GM12801 (cell line): ENCODE results near the gene ATP2A1.

Experiments used
- TF ChIP-seq, protein P1 (sequence below): IDR thresholded peaks from one replicate; pipeline ENCODE4 v1.5.1; 2011; ENCODE audit warnings: control low read depth; ENCODE audit not compliant: insufficient read length; ENCODE audit errors: extremely low read depth

Gene ATP2A1

DNA sequence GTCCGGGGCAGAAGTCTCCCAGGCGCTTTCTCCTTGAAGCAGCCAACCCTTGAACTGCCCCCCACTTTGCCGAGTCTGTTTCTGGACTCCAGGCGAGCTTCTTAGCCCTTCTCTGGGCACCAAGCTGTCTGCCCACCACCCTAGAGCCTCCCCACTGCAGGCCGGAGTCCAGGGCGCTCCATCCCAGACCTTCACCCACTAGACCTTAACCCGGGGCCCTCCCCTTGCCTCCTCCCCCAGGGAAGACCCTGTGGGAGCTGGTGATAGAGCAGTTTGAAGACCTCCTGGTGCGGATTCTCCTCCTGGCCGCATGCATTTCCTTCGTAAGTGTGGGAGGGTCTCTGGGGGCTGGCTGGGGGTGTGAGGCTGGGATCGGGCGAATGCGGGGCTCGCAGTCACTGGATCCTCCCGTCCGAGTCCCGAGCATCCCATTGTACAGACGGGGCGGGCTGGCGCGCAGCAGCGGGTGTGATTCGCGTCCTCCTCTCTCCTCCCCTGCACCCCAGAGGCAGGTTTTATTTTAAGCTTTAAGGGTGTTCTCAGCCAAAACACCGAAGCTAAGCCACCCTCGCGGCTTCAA is 1.1 kb downstream of the ATP2A1 start:
- TF ChIP-seq, protein P1, sequence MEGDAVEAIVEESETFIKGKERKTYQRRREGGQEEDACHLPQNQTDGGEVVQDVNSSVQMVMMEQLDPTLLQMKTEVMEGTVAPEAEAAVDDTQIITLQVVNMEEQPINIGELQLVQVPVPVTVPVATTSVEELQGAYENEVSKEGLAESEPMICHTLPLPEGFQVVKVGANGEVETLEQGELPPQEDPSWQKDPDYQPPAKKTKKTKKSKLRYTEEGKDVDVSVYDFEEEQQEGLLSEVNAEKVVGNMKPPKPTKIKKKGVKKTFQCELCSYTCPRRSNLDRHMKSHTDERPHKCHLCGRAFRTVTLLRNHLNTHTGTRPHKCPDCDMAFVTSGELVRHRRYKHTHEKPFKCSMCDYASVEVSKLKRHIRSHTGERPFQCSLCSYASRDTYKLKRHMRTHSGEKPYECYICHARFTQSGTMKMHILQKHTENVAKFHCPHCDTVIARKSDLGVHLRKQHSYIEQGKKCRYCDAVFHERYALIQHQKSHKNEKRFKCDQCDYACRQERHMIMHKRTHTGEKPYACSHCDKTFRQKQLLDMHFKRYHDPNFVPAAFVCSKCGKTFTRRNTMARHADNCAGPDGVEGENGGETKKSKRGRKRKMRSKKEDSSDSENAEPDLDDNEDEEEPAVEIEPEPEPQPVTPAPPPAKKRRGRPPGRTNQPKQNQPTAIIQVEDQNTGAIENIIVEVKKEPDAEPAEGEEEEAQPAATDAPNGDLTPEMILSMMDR = no peak

DNA sequence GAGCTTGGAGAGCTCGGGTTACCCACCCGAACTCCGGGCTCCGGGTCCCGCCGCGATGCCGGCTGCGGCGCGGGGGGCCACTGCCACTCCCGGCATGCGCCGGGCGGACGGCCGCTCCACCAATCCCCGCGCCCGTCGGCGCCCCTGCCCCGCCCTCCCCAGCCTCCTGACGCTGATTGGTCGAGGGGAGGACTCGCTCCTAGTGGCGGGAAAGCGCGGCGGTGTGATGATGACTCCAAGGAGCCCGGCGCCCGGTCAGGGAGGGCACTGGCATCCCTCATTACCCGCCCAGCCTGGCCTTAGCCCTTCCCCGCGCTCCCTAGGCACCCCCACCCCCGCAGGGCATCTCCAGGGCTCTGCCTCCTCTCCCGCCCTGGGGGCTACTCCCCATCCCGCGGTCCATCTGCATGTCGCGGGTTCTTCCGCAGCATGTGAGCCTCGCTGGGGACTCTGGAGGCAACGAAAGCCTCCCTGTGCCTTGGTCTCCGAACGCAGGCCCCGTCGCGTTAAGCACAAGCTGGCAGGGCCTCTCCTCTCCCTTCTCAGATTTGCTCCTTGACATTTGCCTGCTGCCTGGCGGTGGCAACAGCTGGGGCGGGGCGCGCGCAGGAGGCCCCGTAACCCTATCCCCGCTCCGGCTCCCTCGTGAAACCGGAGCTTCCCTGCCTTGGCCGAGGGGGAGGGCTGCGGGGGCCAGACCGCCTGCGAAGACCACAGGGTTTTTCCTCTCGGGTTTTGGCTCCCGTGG is 1.7 kb downstream of the ATP2A1 start:
- TF ChIP-seq, protein P1 = no peak

DNA sequence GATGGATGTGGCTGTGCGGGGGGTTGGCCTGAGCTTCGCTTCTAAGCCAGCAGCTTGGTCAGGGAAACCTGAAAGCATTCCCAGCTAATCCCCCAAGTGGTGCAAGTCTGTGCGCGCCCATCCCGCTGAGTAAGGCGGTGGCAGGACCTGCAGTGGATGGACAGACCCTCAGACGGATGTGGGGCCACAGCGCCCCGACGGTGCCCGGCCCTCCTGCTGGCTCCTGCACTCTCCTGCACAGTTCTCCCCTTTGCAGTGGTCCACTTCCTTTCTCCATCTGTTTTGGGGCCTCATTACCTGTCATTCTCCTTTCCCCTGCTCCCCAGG is 2.3 kb downstream of the ATP2A1 start:
- TF ChIP-seq, protein P1 = no peak

DNA sequence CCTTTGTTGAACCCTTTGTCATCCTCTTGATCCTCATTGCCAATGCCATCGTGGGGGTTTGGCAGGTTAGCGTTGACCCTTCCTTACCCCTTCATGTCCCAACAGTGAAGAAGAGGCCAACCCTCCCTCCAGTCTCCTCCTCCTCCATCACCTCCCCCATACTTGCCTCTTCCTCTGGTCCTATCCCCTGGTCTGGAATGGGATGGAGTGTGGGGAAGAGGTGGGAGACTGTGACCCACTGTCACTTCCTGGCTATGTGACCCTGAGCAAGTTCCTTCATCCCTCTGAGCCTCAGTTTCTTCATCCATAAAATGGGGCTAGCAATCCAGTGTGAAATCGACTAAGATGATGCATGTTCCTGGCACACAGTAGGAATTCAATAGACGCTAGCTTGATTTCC is 2.7 kb downstream of the ATP2A1 start:
- TF ChIP-seq, protein P1 = no peak

DNA sequence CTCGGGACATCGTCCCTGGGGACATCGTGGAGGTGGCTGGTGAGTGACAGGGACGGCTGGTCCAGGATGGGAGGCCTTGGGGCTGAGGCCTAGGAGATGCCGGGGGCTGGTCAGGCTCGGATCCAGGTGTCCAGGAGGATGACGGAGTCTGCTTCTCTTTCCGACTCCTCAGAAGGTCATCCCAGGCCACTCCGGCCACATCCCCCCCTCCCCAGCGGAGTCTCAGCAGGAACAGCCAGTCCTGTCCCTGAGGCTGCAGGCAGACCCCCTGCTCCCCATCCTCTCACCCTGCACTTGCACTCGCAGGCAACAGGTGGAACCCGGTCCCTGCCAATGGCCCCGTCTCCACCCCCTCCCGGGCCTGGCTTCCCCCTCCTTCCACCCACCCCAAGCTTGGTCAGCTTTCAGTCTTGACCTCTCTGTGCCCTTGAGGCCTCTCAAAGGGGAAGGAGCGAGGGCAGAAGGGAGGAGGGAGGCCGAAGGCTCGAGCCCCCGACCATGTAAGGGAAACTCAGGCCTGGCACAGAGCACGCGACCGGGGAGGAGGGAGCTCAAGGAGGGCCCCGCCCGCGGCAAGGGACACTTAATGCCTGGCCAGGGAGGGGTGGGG is 4.4 kb downstream of the ATP2A1 start:
- TF ChIP-seq, protein P1 = no peak

DNA sequence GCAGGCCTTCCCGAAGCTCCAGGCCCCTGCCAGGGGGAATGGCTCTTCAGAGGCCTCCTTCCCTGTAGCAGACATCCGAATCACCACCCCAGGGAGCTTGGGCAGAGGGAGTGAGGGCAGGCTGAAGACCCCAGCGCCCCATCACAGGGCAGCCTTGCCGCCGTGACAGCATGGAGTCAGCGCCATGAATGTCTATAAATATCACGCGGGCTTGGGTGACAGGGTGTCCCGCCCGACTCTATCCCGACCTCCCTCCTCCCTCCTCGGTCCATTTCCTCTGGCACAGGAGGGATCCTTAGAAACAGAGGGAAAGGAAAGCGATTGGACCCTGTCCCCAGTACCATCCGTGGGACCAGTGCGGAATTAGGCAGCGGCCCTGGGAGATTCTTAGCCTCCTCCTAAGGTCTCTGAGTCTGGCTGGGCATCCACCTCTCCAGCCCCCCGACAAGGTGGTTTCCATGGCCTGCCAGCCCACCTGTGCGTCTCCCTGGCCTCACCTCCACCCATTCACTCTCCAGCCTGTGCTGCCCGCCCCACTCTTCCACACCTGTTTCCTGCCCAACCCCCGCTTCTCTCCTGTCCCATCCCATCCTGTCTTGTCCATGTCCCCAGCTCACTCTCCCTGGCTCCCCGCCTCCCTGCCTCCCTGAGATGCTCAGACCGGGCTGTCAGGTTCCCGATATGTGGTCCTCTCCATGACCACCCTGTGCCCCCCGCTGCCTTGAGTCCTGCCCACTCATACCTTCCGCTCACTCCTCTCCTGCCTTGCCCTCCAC is 5.1 kb downstream of the ATP2A1 start:
- TF ChIP-seq, protein P1 = no peak

DNA sequence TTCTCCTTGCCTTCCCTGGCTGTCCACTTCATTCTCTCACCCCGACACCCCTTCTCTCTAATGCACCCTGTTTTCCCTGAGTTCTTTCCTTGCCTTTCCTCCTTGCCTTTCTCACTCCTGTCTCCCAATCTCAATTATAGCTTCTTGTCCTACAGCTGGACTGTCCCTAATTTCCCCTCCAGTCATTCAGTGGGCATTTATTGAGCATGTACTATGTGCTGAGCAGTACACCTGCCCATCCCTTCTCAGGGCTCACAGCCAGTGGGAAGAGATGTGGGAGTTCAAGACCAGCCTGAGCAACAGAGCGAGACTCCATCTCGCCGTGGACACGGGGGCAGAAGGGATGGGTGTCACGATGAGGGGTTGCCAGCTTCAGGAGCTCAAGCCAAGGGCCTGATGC is 5.8 kb downstream of the ATP2A1 start:
- TF ChIP-seq, protein P1 = no peak
